Skin epidermis (tissue), 12 donors: Measurements from ENCODE around the gene ANKDD1A.

ENCODE experiments used
- H3K27ac ChIP-seq, 21 experiments: fragments of 200-600 bp; sonication (generic) in 11 of 21; one replicate each; pipeline ENCODE4 v1.5.0; 2020; ENCODE audit warnings: mild to moderate bottlenecking in 3 of 21, inconsistent platforms in 2 of 21, moderate library complexity in 2 of 21
- H3K4me3 ChIP-seq, 7 experiments: fragments of 200-600 bp; sonication (generic) in 2 of 7; one replicate each; pipeline ENCODE4 v1.5.0; 2020; ENCODE audit warnings: inconsistent platforms in 2 of 7, mild to moderate bottlenecking in 2 of 7, moderate library complexity in 1 of 7

Gene ANKDD1A

GRCh38 chr15:64997745-64998375 is 86.2 kb downstream of the ANKDD1A start:
- no peak overlapping the region for H3K27ac ChIP-seq
- no peak overlapping the region for H3K4me3 ChIP-seq

- H3K27ac ChIP-seq, result no peak overlapping the region
- H3K4me3 ChIP-seq, result no peak overlapping the region
Measured at GRCh38 chr15:65004993-65005392, 93.3 kb downstream of the ANKDD1A start.

- H3K27ac ChIP-seq, result no peak overlapping the region
- no peak overlapping the region for H3K4me3 ChIP-seq
Measured at GRCh38 chr15:65006876-65007275, 95.2 kb downstream of the ANKDD1A start.
